Pancreas (tissue), 10 donors: ENCODE data around the gene MAPK1. TPM values are rescaled to one million over a fixed set of nuclear protein-coding genes. Genes with fewer than 3 reads are reported as not detected.

ENCODE experiments used
- ATAC-seq, 4 donors: fragments of 200-7000 bp; cut with Tn5 transposase; one replicate each; pipeline versions ENCODE4 v1.8.0 to v1.9.1; 2020; ENCODE audit warnings: mild to moderate bottlenecking in 4 of 4, moderate library complexity in 4 of 4
- DNase-seq, 6 donors: peaks; one replicate each; pipeline ENCODE4 v3.0.0-alpha.2; 2020
- FAIRE-seq: peaks from 2 replicates; lab custom pipeline; 2012; peaks lifted over from hg19 to GRCh38; lab: Jason Lieb, UNC
- H3K27ac ChIP-seq, 4 donors: fragments of 200-600 bp; sonication (generic); 1 replicate in 3 of 4; 2 replicates in 1 of 4; pipeline versions ENCODE4 v1.5.0 to v1.8.0; 2020
- H3K27me3 ChIP-seq, 4 donors: fragments of 200-600 bp; one replicate each; pipeline ENCODE4 v1.8.0; 2021
- H3K36me3 ChIP-seq, 3 donors: fragments of 200-600 bp; sonication (generic) in 1 of 3; one replicate each; pipeline versions ENCODE4 v1.5.0 to v1.8.0; 2020 to 2021
- H3K4me1 ChIP-seq, 3 donors: fragments of 200-600 bp; one replicate each; pipeline ENCODE4 v1.8.0; 2021
- H3K4me3 ChIP-seq, 4 donors: fragments of 200-600 bp; sonication (generic) in 2 of 4; one replicate each; pipeline versions ENCODE4 v1.5.0 to v1.8.0; 2020 to 2021
- H3K9me3 ChIP-seq, 4 donors: fragments of 200-600 bp; one replicate each; pipeline ENCODE4 v1.8.0; 2021
- WGBS, 2 donors: extraction: QIAGEN DNeasy Blood & Tissue Kit; methylation state at CpG; one replicate each; pipeline ENCODE4 v1.1.7; 2013; 5-methylcytosine and 5-hydroxymethylcytosine counted together
- intact Hi-C, 3 donors: fragments of 100-400 bp; cut with DNase I; formaldehyde crosslinking; loops; one replicate each; pipeline versions ENCODE4 v1.11.1 to v1.14.2; 2022
- polyA plus RNA-seq, 2 donors: library from polyadenylated mRNA; stranded (reverse); fragments of 200-250 nt; gene quantifications; one replicate each; pipeline ENCODE4 v1.2.3, GENCODE V29; 2013
- total RNA-seq, 6 donors: library from RNA; stranded (reverse); fragmentation: NEBNext Ultra II Directional in 4 of 6; extraction: Animal tissue kit (Norgen Biotek cat#: 25700) in 4 of 6; gene quantifications; one replicate each; pipeline versions ENCODE4 v1.2.1 to v1.2.4, GENCODE V29; 2021 to 2023
- TF ChIP-seq, protein P1 (sequence below), 4 donors: fragments of 200-600 bp; sonication (generic) in 3 of 4; IDR thresholded peaks; one replicate each; pipeline versions ENCODE4 v1.5.0 to v1.8.0; 2021; ENCODE audit warnings: antibody characterized with exemption in 4 of 4
- donor health status: healthy with polysubstance abuse.
- donor health status: DM: no; HTN: no; CAD: no; lungs with moderate emphysema.
- donor health status: DM: no; HTN: no; CAD: no.
- donor health status: control.
- donor health status: control.
- donor health status: Bipolar disorder and iron deficiency.
- donor health status: DM: yes; HTN: yes; CAD: no.
- donor health status: DM: no; HTN: no; CAD: no.
- donor health status: DM: no; HTN: no; CAD: no.
- donor health status: DM: yes; HTN: yes; CAD: no.

MAPK1 gene
- total and polyA plus RNA-seq, 8 donors, result 7.0 to 85.7 (median 66.4) TPM

DNA sequence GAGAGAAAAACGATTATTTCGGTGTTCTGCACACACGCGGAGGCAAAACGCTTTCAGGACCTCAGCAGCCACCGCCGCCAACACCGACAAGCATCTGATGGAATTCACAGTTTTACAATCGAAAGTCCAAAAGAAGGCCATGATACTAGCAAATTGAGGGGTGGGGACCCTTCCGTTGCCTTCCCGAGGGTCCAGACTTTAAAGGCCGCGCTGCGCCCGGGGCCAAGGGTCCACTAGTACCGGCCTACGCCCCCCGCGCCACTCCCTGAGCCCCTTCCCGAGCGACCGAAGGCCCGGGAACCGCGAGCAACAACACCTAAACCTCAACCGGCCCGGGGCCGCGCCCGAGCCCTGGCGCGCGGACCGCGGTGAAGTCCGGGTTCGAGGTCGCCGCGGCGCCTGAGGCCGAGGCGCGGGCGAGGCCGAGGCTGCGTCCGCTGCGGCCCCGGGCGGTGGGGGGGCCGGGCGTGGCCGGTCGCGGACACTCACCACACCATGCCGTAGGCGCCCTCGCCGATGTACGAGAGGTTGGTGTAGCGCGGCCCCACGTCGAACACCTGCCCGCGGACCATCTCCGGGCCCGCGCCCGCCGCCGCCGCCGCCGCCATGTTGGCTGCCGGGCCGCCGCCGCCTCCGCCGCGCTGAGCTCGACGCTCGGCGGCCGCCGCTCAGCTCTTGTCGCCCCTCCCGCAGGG is 465 bp downstream of the MAPK1 start:
- ATAC-seq (peak in 3 of 4 donors; percentile 8 to 38 (median 17)), FAIRE-seq (no peak), DNase-seq (peak in 2 of 6 donors; percentile 38 to 70)
- Histone ChIP-seq H3K4me1 (peaks cover 14 to 31% (median 17%) of the 10 kb centered on the region in 3 donors), H3K9me3 (no peaks in the 10 kb centered on the region), H3K4me3 (peak overlapping the region; percentile 83 to 94 (median 90)), H3K27me3 (no peaks in the 10 kb centered on the region), H3K27ac (peak overlapping the region; percentile 48 to 84 (median 70)), H3K36me3 (no peaks in the 10 kb centered on the region)
- WGBS, 2 donors, result 0% methylated on average over 56 to 91 of the region's 91 CpGs
- TF ChIP-seq, protein P1, sequence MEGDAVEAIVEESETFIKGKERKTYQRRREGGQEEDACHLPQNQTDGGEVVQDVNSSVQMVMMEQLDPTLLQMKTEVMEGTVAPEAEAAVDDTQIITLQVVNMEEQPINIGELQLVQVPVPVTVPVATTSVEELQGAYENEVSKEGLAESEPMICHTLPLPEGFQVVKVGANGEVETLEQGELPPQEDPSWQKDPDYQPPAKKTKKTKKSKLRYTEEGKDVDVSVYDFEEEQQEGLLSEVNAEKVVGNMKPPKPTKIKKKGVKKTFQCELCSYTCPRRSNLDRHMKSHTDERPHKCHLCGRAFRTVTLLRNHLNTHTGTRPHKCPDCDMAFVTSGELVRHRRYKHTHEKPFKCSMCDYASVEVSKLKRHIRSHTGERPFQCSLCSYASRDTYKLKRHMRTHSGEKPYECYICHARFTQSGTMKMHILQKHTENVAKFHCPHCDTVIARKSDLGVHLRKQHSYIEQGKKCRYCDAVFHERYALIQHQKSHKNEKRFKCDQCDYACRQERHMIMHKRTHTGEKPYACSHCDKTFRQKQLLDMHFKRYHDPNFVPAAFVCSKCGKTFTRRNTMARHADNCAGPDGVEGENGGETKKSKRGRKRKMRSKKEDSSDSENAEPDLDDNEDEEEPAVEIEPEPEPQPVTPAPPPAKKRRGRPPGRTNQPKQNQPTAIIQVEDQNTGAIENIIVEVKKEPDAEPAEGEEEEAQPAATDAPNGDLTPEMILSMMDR (IDR thresholded peaks at IDR 0.05), result no peak
- intact Hi-C loops, result no loop called here

DNA sequence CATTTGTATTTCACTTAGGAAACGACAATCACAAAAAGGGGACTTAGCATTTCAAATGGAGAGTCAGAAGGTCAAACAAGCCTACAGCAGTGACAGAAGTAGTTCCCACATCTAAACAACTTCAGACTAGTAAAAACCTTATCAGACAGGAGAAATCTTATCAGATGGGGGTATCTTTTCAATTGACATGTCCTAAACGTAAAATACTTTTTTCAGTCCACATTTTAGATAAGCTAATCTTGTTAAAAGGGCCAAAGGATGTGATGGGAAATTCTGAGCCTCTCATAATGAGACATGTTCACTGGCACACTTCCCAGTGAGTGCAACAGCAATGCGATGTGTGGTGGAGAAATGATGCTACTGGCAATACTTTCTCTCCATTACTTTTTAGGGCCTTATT is 2.4 kb downstream of the MAPK1 start:
- TF ChIP-seq, protein P1 (IDR thresholded peaks at IDR 0.05), result no peak
- H3K36me3 ChIP-seq, result no peaks in the 10 kb centered on the region
- DNase-seq (no peak), FAIRE-seq (no peak), ATAC-seq (no peak)
- no peak overlapping the region for H3K27ac ChIP-seq
- no peaks in the 10 kb centered on the region for H3K9me3 ChIP-seq
- H3K4me1 ChIP-seq, result peaks cover 27 to 49% (median 29%) of the 10 kb centered on the region in 3 donors
- no peaks in the 10 kb centered on the region for H3K27me3 ChIP-seq
- peak overlapping the region in 2 of 4 donors; percentile 88 to 94 for H3K4me3 ChIP-seq
- 15 to 16% methylated on average over 3 of the region's 3 CpGs for WGBS, 2 donors
- intact Hi-C loops, result no loop called here

DNA sequence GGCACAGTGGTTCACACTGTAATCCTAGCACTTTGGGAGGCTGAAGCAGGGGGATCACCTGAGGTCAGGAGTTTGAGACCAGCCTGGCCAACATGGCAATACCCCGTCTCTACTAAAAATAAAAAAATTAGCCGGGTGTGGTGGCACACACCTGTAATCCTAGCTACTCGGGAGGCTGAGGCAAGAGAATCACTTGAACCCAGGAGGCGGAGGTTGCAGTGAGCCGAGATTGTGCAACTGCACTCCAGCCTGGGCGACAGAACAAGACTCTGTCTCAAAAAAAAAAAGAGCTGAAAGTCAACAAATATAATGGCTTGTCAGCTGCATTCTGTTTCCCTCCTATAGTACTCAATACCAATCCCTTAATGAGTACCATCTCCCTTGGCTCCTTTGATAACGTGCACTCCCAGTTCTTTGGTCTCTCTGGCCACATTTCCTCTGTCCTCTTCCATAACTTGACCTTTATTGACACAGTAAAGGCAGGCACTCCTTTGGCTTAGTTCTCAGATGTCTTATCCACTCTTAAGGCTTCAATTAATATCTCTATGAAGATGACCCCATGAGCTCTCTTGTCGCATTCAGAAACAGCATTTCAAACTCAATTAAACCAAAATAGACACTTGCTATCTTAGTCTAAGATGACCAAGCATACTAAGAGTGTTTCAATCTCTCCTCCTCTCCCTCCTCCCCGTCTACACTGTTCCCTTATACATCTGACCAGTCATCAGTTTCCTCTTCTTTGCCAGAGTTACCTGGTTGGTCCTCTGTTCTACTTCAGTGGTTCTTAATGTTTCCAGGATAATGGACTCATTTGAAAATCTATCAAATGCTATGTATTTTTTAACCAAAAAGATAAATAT is 4.8 kb downstream of the MAPK1 start:
- no peak overlapping the region for H3K4me3 ChIP-seq
- intact Hi-C loops, result no loop called here
- no peak for ATAC-seq
- no peak overlapping the region for H3K27ac ChIP-seq
- no peak for DNase-seq
- TF ChIP-seq, protein P1 (IDR thresholded peaks at IDR 0.05), result no peak
- H3K27me3 ChIP-seq, result no peaks in the 10 kb centered on the region
- no peaks in the 10 kb centered on the region for H3K36me3 ChIP-seq
- no peaks in the 10 kb centered on the region for H3K9me3 ChIP-seq
- peaks cover 34 to 67% (median 36%) of the 10 kb centered on the region in 3 donors for H3K4me1 ChIP-seq
- WGBS, 2 donors, result 78 to 84% methylated on average over 9 of the region's 9 CpGs
- FAIRE-seq, result no peak

DNA sequence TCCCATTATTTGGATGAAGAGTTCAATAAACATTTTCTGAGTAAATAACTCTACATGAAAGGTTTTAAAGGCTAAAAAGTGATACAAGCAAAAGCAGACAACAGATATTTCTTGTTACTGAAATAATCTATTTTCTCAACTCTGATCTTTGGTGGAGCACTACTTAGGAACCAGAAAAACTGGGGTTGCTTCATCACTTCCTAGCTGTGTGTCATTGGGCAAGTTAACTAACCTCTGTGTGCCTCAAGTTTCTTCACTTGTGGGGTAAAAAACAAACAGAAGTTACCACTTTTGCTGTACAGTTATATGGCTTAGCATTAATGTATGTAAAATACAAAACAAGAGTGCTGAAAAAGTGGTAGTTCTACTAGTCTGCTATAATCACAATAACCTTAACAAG is 5.6 kb downstream of the MAPK1 start:
- H3K27me3 ChIP-seq, result no peaks in the 10 kb centered on the region
- no peaks in the 10 kb centered on the region for H3K36me3 ChIP-seq
- FAIRE-seq, result no peak
- H3K4me1 ChIP-seq, result peaks cover 36 to 74% (median 37%) of the 10 kb centered on the region in 3 donors
- no peak for ATAC-seq
- no peak for DNase-seq
- TF ChIP-seq, protein P1 (IDR thresholded peaks at IDR 0.05), result no peak
- intact Hi-C loops, result no loop called here
- H3K27ac ChIP-seq, result no peak overlapping the region
- H3K9me3 ChIP-seq, result no peaks in the 10 kb centered on the region
- no peak overlapping the region for H3K4me3 ChIP-seq
